Measurements from ENCODE around the gene AUTS2. TPM values are rescaled to one million over a fixed set of nuclear protein-coding genes. Genes with fewer than 3 reads are reported as not detected.

Gene AUTS2
- total and polyA plus RNA-seq, 9 of the 15 experiments (the other 6 are each of a cell fraction or from before 2014, with no cell fraction given), result 0.58 TPM; not detected in 8

GRCh38 chr7:69775231-69775771 lies 177.0 kb downstream of the AUTS2 start:
- intact Hi-C loops (cut with micrococcal nuclease) (no loop called here), in situ Hi-C loops (cut with MboI) (no loop called here)
- Histone ChIP-seq H3K27me3 (ENCODE audit: control insufficient read depth in 2 of 2, insufficient read depth in 2 of 2, low read length in 2 of 2) (peaks cover 0 to 5% of the 10 kb centered on the region in 2 experiments; a peak in 2 of 5 replicates), H2AFZ (ENCODE audit: low read depth, low read length) (no peak overlapping the region), H3K4me2 (ENCODE audit: insufficient read depth, low read length) (no peak overlapping the region), H3K9ac (ENCODE audit: insufficient read depth in 1 of 2, low read depth in 2 of 2, low read length in 2 of 2) (no peak overlapping the region), H3K9me3 (replicated peaks; ENCODE audit: control insufficient read depth, insufficient read depth, low read depth, low read length) (no peaks in the 10 kb centered on the region), H3K4me3 (no peak overlapping the region), H3K9me1 (ENCODE audit: control insufficient read depth, insufficient read depth, low read length) (no peaks in the 10 kb centered on the region), H3K4me1 (replicated peaks in 1 of 2; ENCODE audit: control insufficient read depth in 2 of 2, insufficient read depth in 2 of 2, low read length in 2 of 2) (no peaks in the 10 kb centered on the region), H3K79me2 (ENCODE audit: control insufficient read depth, insufficient read depth, low read length) (no peaks in the 10 kb centered on the region), H4K20me1 (replicated peaks; ENCODE audit: control insufficient read depth, insufficient read depth, low read length) (no peaks in the 10 kb centered on the region), H3K27ac (ENCODE audit: extremely low read depth, low read depth, low read length) (no peak overlapping the region), H3K36me3 (ENCODE audit: control insufficient read depth, insufficient read depth, low read length) (no peaks in the 10 kb centered on the region)
- ChIA-PET CTCF (ENCODE audit: low intra/inter-chr PET ratio) (no interaction called here), POLR2A (no interaction called here)
- no TSS peak for BruUV-seq (replicated peaks)
- FAIRE-seq, result no peak
- no peak for DNase-seq (ENCODE audit: extremely low read depth in 1 of 4, low spot score in 3 of 4)
- ATAC-seq, result no peak
- 0% methylated on average over 6 of the region's 6 CpGs for WGBS (ENCODE audit: insufficient coverage, low coverage, missing lambda C conversion rate)
- no peak for TF ChIP-seq ZFP91 (CRISPR knock-in tag; IDR thresholded peaks at IDR 0.05)
- TF ChIP-seq CBFA2T3 (IDR thresholded peaks at IDR 0.05), result peak; percentile 6; the same call in 1 of the 2 replicates

GRCh38 chr7:69776611-69777010 lies 178.3 kb downstream of the AUTS2 start:
- Histone ChIP-seq H3K9ac (ENCODE audit: insufficient read depth in 1 of 2, low read depth in 2 of 2, low read length in 2 of 2) (no peak overlapping the region), H3K9me3 (replicated peaks; ENCODE audit: control insufficient read depth, insufficient read depth, low read depth, low read length) (no peaks in the 10 kb centered on the region), H2AFZ (ENCODE audit: low read depth, low read length) (no peak overlapping the region), H3K4me1 (replicated peaks in 1 of 2; ENCODE audit: control insufficient read depth in 2 of 2, insufficient read depth in 2 of 2, low read length in 2 of 2) (no peaks in the 10 kb centered on the region), H4K20me1 (replicated peaks; ENCODE audit: control insufficient read depth, insufficient read depth, low read length) (no peaks in the 10 kb centered on the region), H3K4me2 (ENCODE audit: insufficient read depth, low read length) (no peak overlapping the region), H3K27ac (ENCODE audit: extremely low read depth, low read depth, low read length) (no peak overlapping the region), H3K4me3 (no peak overlapping the region), H3K27me3 (ENCODE audit: control insufficient read depth in 2 of 2, insufficient read depth in 2 of 2, low read length in 2 of 2) (peaks cover 0 to 5% of the 10 kb centered on the region in 2 experiments; a peak in 1 of 5 replicates), H3K36me3 (ENCODE audit: control insufficient read depth, insufficient read depth, low read length) (no peaks in the 10 kb centered on the region), H3K9me1 (ENCODE audit: control insufficient read depth, insufficient read depth, low read length) (no peaks in the 10 kb centered on the region), H3K79me2 (ENCODE audit: control insufficient read depth, insufficient read depth, low read length) (no peaks in the 10 kb centered on the region)
- no TSS peak for BruUV-seq (replicated peaks)
- intact Hi-C loops (cut with micrococcal nuclease) (no loop called here), in situ Hi-C loops (cut with MboI) (no loop called here)
- DNase-seq (ENCODE audit: extremely low read depth in 1 of 4, low spot score in 3 of 4), result no peak
- 0% methylated on average over 1 of the region's 1 CpG for WGBS (ENCODE audit: insufficient coverage, low coverage, missing lambda C conversion rate)
- ATAC-seq, result no peak
- POLR2A ChIA-PET, result interaction anchor here (0.8 kb wide), 1 partner anchor 1549 kb away, joined by 3 read pairs; no protein-coding TSS in a partner anchor
- CTCF ChIA-PET (ENCODE audit: low intra/inter-chr PET ratio), result no interaction called here
- no peak for FAIRE-seq
- TF ChIP-seq ZNF589 (CRISPR knock-in tag; IDR thresholded peaks at IDR 0.05; ENCODE audit: low read depth) (no peak), ZNF175 (CRISPR knock-in tag; IDR thresholded peaks at IDR 0.05; ENCODE audit: low read depth) (no peak), MTA1 (IDR thresholded peaks at IDR 0.05; ENCODE audit: borderline replicate concordance) (no peak), IRF9 (tag; IDR thresholded peaks at IDR 0.05) (no peak), OTX1 (CRISPR knock-in tag; IDR thresholded peaks at IDR 0.05) (no peak), ATF7 (IDR thresholded peaks at IDR 0.05) (no peak)
